ENCODE measurements around the gene PLXND1.
"Not testable (repeated sequence)": the region's sequence is repeated elsewhere in the genome, so short reads cannot be mapped to it uniquely, and the experiment has no call there.

Gene PLXND1

GRCh38 chr3:129529436-129530210, 76.9 kb downstream of the PLXND1 start:
- DNase-seq = no peak

GRCh38 chr3:129528589-129529100, 77.8 kb downstream of the PLXND1 start, which contains the start of gene RHO:
RHO (plus strand) TSS chr3:129528639; CDS start chr3:129528734, 95 bp downstream.
- DNase-seq = no peak

- DNase-seq = no peak
These were observed 79.2 kb downstream of the PLXND1 start for GRCh38 chr3:129527262-129527661.

GRCh38 chr3:129526121-129526900, 80.2 kb downstream of the PLXND1 start:
- DNase-seq = no peak

- no peak for DNase-seq
These were observed 81.0 kb downstream of the PLXND1 start for GRCh38 chr3:129525341-129525968.

- no peak for DNase-seq
These were observed 82.4 kb downstream of the PLXND1 start for GRCh38 chr3:129524081-129524480.

- no peak for DNase-seq
These were observed 83.5 kb downstream of the PLXND1 start for GRCh38 chr3:129522953-129523352.

GRCh38 chr3:129521611-129522010, 84.9 kb downstream of the PLXND1 start:
- DNase-seq = no peak

GRCh38 chr3:129520960-129521359, 85.5 kb downstream of the PLXND1 start:
- no peak for DNase-seq

- DNase-seq = no peak
These were observed 86.4 kb downstream of the PLXND1 start for GRCh38 chr3:129519896-129520715.

- peak in 1 of 51 donors; percentile 22 for DNase-seq
These were observed 87.0 kb downstream of the PLXND1 start for GRCh38 chr3:129519449-129519848.

- no peak for DNase-seq
These were observed 87.9 kb downstream of the PLXND1 start for GRCh38 chr3:129518581-129518980.

- peak in 8 of 51 donors; percentile 14 to 38 (median 20) for DNase-seq
These were observed 88.4 kb downstream of the PLXND1 start for GRCh38 chr3:129518038-129518561.

- DNase-seq = no peak
These were observed 89.0 kb downstream of the PLXND1 start for GRCh38 chr3:129517516-129517915.

GRCh38 chr3:129515821-129516432, 90.5 kb downstream of the PLXND1 start:
- not testable (repeated sequence) for DNase-seq

GRCh38 chr3:129515108-129515820, 91.2 kb downstream of the PLXND1 start:
- DNase-seq = not testable (repeated sequence)

GRCh38 chr3:129514563-129514962, 91.9 kb downstream of the PLXND1 start:
- no peak for DNase-seq

- peak in 1 of 51 donors; percentile 6 for DNase-seq
These were observed 92.4 kb downstream of the PLXND1 start for GRCh38 chr3:129514110-129514509.

GRCh38 chr3:129513705-129514104, 92.8 kb downstream of the PLXND1 start:
- no peak for DNase-seq

- no peak for DNase-seq
These were observed 93.9 kb downstream of the PLXND1 start for GRCh38 chr3:129512595-129512994.
